Kidney (tissue), 14 donors: Measurements from ENCODE around the gene PLP1. TPM values are rescaled to one million over a fixed set of nuclear protein-coding genes. Genes with fewer than 3 reads are reported as not detected.
A peak's percentile ranks its signal among the peaks of the same experiment; 100 is the strongest.
"Not testable (repeated sequence)": the region's sequence is repeated elsewhere in the genome, so short reads cannot be mapped to it uniquely, and the experiment has no call there.

Experiments used
- DNase-seq, 5 donors: peaks; one replicate each; pipeline ENCODE4 v3.0.0-alpha.2; 2013 to 2020
- FAIRE-seq: peaks from 2 replicates; lab custom pipeline; 2012; peaks lifted over from hg19 to GRCh38; lab: Jason Lieb, UNC
- H3K27ac ChIP-seq, 2 donors: one replicate each; pipeline ENCODE4 v1.7.0; 2013; ENCODE audit warnings: low read depth in 2 of 2, low read length in 2 of 2, inconsistent platforms in 1 of 2
- H3K27me3 ChIP-seq: one replicate; pipeline ENCODE4 v1.7.1; 2013; ENCODE audit warnings: low read length, inconsistent platforms; ENCODE audit not compliant: control insufficient read depth, insufficient read depth
- H3K36me3 ChIP-seq, 3 donors: one replicate each; pipeline versions ENCODE4 v1.7.0 to v1.7.1; 2013; ENCODE audit warnings: low read length in 3 of 3, control low read depth in 1 of 3, inconsistent platforms in 1 of 3; ENCODE audit not compliant: insufficient read depth in 3 of 3, control insufficient read depth in 2 of 3
- H3K4me1 ChIP-seq, 3 donors: one replicate each; pipeline versions ENCODE4 v1.7.0 to v1.7.1; 2013; ENCODE audit warnings: low read length in 3 of 3, inconsistent platforms in 1 of 3, low read depth in 1 of 3; ENCODE audit not compliant: control insufficient read depth in 2 of 3, insufficient read depth in 2 of 3
- H3K4me3 ChIP-seq, 3 donors: one replicate each; pipeline versions ENCODE4 v1.7.0 to v1.8.1; 2013; ENCODE audit warnings: low read length in 3 of 3, control low read depth in 1 of 3, inconsistent platforms in 1 of 3
- H3K9ac ChIP-seq, 3 donors: one replicate each; pipeline versions ENCODE4 v1.7.0 to v1.7.1; 2013; ENCODE audit warnings: low read length in 3 of 3, control low read depth in 1 of 3, inconsistent platforms in 1 of 3
- H3K9me3 ChIP-seq, 3 donors: one replicate each; pipeline versions ENCODE4 v1.7.0 to v1.7.1; 2013; ENCODE audit warnings: low read length in 3 of 3, control low read depth in 1 of 3, inconsistent platforms in 1 of 3; ENCODE audit not compliant: control insufficient read depth in 2 of 3, insufficient read depth in 1 of 3
- CTCF ChIP-seq: IDR thresholded peaks from 3 replicates; pipeline ENCODE4 v1.5.1; 2012; ENCODE audit warnings: mild to moderate bottlenecking, moderate library complexity, borderline replicate concordance; ENCODE audit not compliant: insufficient read depth; ENCODE audit errors: extremely low read depth
- intact Hi-C: fragments of 100-400 bp; cut with DNase I; formaldehyde crosslinking; loops from one replicate; pipeline ENCODE4 v1.11.1; 2022
- polyA plus RNA-seq: library from polyadenylated mRNA; stranded (reverse); fragments of 350-450 nt; fragmentation: Illumina TruSeq; extraction: RNeasy Lipid Tissue Mini Kit (QIAGEN cat#74804); gene quantifications from one replicate; pipeline ENCODE4 v1.2.3, GENCODE V29; 2014; ENCODE audit warnings: low read depth, low replicate concordance; ENCODE audit not compliant: insufficient read depth
- total RNA-seq: library from RNA; stranded (reverse); fragmentation: NEBNext Ultra II Directional; extraction: Animal tissue kit (Norgen Biotek cat#: 25700); gene quantifications from one replicate; pipeline ENCODE4 v1.2.1, GENCODE V29; 2021
- donor health status: control.
- donor health status: control.
- donor health status: control.
- donor health status: control.
- donor health status: control.
- donor health status: DM: yes; HTN: yes; CAD: no.
- donor health status: Normal renal cell carcinoma (clear cell type).

PLP1 gene
- total and polyA plus RNA-seq, 2 donors from 2014 or later: 1.1 to 2.4 TPM

GRCh38 chrX:103756736-103757135 is 19.9 kb upstream of the PLP1 start:
- H3K27ac ChIP-seq: no peak overlapping the region
- no peak overlapping the region for H3K9ac ChIP-seq
- no peak overlapping the region for H3K4me3 ChIP-seq
- no peak for TF ChIP-seq CTCF
- no peaks in the 10 kb centered on the region for H3K36me3 ChIP-seq
- no peaks in the 10 kb centered on the region for H3K27me3 ChIP-seq
- FAIRE-seq (no peak), DNase-seq (peak in 1 of 5 donors; percentile 31)
- H3K4me1 ChIP-seq: no peaks in the 10 kb centered on the region
- intact Hi-C loops: no loop called here
- H3K9me3 ChIP-seq: peaks cover 0 to 4% (median 0%) of the 10 kb centered on the region in 3 donors

- H3K9me3 ChIP-seq: peaks cover 0 to 4% (median 0%) of the 10 kb centered on the region in 3 donors
Observed at GRCh38 chrX:103758555-103758954, 18.1 kb upstream of the PLP1 start.

GRCh38 chrX:103763541-103763940 is 13.1 kb upstream of the PLP1 start:
- DNase-seq, FAIRE-seq, H3K9me3 ChIP-seq, H3K4me1 ChIP-seq, H3K4me3 ChIP-seq, H3K27ac ChIP-seq, H3K9ac ChIP-seq, H3K27me3 ChIP-seq, H3K36me3 ChIP-seq, intact Hi-C loops: not testable (repeated sequence)

More at GRCh38 chrX:103758555-103758954, 18.1 kb upstream of the PLP1 start:
- intact Hi-C loops: no loop called here
- no peak for TF ChIP-seq CTCF
- DNase-seq: no peak
- Histone ChIP-seq H3K9ac (no peak overlapping the region), H3K27ac (no peak overlapping the region), H3K36me3 (no peaks in the 10 kb centered on the region), H3K4me3 (no peak overlapping the region), H3K4me1 (no peaks in the 10 kb centered on the region), H3K27me3 (no peaks in the 10 kb centered on the region)
- no peak for FAIRE-seq

GRCh38 chrX:103766813-103767555 is 9.7 kb upstream of the PLP1 start:
- H3K9me3 ChIP-seq, FAIRE-seq, H3K27me3 ChIP-seq: not testable (repeated sequence)

More at GRCh38 chrX:103766813-103767555, 9.7 kb upstream of the PLP1 start:
- H3K4me3 ChIP-seq, intact Hi-C loops, DNase-seq, H3K4me1 ChIP-seq, H3K36me3 ChIP-seq, H3K9ac ChIP-seq, H3K27ac ChIP-seq: not testable (repeated sequence)
